ENCODE results near the gene CDH4.

The CDH4 gene

DNA sequence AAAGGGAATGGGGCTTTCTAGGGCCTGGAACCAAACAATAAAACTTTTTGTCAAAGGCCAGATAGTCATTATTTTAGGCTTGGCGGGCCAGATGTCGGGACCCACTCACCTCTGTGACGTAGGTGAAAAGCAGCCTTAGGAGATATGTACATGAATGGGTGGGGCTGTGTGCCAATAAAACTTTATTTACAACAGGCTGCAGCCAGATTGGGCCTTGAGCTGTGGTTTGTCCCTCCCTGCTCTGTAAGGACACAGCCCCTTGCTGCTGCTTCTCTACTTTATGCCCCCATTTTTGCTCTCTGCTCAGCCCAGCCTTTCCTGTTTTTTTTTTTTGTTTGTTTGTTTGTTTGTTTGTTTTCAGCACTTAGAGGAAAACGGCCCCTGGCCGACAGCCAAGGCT, 32.7 kb downstream of the CDH4 start:
- DNase-seq: no peak

- DNase-seq: no peak
Measured at GRCh38 chr20:61285152-61285645, 33.1 kb downstream of the CDH4 start.

DNA sequence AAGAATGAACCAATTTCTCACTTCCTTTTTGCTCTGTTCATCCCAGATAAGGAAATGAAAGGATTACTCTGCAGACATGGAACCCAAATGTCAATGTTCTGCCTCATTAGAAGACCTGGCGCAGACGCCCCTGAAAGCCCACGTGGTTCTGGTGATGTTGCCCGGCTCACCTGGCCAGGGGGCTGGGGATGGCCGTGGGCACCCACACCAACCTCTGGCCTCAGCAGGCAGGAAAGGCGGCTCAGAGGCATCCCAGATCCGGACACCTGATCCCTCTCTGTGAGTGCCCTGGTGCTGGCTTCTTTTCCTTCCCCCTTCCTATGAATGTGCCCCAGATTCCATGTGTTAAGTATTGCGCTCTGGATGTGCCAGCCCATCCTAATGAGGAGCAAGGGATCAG, 33.6 kb downstream of the CDH4 start:
- DNase-seq: no peak

- no peak for DNase-seq
Measured at GRCh38 chr20:61287583-61288275, 35.7 kb downstream of the CDH4 start.

GRCh38 chr20:61288331-61288784, 36.3 kb downstream of the CDH4 start:
- no peak for DNase-seq

GRCh38 chr20:61289166-61289565, 37.1 kb downstream of the CDH4 start:
- DNase-seq: no peak

DNA sequence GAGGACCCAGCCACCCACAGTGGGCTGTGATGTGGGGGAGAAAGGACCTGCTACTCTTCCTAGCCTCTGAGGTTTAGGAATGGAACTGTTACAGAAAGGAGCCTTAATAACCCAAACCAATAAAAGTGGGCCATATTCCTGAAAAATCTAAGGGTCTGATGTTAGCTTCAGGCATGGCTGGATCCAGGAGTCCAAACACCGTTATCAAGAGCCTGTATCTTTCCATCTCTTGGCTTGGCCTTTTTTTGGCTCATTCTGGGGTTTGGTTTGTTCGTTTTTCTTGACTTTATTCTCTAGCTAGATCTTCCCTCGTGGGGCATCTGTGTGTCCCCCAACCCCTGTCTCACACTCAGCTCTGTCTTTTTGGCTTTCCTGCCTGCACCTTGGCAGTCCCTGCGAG, 38.7 kb downstream of the CDH4 start:
- no peak for DNase-seq

- no peak for DNase-seq
Measured at GRCh38 chr20:61291166-61291829, 39.2 kb downstream of the CDH4 start.

DNA sequence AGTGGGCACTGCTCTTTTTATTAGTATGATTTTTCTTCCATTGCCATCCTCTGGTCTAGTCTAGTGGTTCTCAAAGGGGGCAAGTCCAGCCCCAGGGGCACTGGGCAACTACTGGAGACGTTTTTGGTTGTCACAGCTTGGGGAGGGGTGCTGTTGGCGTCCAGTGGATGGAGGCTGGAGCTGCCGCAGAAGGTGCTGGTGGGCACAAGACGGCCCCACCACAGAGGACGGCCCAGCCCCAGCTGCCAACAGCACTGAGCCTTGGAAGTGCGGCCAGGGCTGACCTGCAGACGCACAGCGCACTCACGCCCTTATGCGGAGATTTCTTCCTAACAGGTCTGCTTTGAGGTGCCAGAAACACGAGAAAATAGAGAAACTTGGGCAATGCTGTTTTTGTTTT, 40.3 kb downstream of the CDH4 start:
- no peak for DNase-seq

DNA sequence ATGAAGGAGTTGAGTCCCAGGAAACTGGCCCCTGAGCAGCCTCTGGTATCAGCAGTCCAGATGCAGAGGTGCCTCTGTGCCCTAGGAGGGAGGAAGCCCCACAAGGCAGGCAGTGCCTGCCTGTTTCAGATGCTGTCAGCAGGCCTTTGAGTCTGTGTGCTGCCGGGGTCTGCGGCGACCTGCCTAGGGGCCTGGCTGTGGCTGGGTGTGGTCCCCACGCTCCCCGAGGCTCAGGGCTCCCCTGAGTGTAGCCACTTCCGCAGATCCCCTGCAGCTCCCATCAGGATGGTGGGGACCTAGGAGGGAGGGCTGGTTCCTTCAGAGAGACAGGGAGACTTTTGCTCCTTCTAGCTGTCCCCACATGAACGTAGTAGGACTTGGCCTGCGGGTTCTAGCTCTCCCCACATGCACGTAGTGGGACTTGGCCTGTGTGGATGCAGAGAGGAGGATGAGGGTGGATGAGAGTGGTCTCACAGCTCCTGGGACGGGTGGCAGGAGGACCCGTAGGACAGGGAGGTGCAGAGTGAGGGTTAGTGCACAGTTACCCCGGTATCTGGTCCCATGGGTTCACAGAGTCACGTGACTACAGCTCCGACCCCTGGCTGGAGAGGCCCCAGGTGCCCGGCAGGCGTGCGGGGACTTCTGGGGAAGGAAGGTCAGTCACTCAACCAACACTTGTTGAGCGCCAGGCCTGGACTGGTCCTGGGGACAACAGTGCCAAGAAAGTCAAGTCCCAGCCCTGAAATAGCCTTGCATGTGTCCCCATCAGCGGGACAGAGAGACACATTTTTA, 41.0 kb downstream of the CDH4 start:
- no peak for DNase-seq

DNA sequence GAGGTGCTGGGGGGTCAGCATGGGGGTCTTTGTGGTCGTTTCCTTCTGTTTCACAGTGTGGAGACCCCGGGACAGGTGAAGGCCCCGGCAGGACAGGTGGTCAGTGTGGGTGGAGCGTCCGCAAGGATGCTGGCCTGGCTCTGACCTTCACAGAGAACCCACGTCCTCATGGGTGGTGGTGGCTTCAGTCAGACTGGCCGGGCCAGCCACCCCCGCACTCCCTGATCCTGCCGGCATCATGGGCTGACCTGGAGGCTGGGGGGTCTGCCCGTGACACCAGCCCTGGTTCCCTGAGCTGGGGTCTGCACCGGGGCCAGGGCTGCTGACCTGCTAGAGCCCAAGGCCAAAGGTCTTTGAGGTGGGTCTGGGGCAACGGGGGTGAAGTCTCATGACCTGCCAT, 41.9 kb downstream of the CDH4 start:
- no peak for DNase-seq

DNA sequence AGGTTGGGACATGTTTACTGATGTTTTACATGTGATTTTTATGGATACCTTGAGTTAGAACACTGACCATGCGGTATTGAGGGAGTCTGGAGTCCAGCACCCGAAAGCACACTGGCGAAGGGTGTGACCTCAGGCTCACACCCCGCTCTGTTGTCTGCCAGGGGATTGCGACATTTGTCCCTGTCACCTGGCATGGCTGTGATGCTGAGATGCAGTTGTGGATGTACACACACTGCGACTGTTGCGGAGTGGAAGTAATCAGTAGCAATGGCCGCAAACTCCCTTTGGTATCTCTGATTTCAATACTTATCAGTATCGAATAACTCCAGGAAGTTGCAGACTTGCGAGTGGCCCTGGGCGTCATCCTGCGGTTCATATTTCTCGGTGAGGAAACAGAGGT, 43.2 kb downstream of the CDH4 start:
- DNase-seq: no peak

GRCh38 chr20:61295682-61296628, 43.9 kb downstream of the CDH4 start:
- DNase-seq: no peak

DNA sequence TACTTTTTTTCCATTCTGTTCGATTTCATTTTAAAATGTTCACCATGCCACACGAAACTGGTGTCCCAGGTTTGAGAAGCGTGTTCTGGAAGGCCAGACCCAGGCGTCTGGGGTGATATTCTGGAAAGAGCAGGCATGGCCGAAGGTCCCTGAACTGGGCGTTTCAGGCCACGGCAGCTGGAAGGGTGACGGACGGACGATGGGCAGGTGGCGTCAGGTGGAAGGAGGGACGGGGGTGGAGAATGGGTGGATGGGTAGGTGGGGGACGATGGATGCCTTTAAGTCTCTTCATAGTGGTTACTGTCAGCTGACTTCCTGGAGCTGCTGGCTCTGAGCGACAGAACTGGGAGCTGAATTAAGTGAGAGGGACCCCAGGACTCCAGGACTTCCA, 44.6 kb downstream of the CDH4 start:
- no peak for DNase-seq

- DNase-seq: no peak
Measured at GRCh38 chr20:61297491-61297890, 45.4 kb downstream of the CDH4 start.

DNA sequence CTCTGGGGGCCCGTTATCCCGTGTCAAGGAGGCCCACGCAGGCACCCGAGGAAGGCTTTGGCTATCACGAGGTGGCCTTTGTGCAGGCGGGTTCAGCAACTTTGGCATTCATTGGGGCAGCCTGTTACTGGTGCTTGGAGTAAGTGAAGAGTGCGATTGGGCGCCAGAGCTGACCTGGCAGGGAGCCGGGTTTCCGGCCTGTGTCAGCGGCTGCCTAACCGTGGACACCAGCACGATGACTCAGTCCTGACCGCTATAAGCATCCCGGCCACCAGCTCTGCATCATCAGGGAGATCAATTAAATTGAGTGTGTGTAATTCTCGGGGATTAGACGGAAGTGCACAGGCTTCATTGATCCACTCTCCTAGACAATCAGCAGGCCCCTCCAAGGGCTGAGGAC, 45.9 kb downstream of the CDH4 start:
- no peak for DNase-seq

- no peak for DNase-seq
Measured at GRCh38 chr20:61298661-61299060, 46.6 kb downstream of the CDH4 start.

GRCh38 chr20:61299104-61299503, 47.0 kb downstream of the CDH4 start:
- no peak for DNase-seq

GRCh38 chr20:61299618-61300017, 47.6 kb downstream of the CDH4 start:
- no peak for DNase-seq

DNA sequence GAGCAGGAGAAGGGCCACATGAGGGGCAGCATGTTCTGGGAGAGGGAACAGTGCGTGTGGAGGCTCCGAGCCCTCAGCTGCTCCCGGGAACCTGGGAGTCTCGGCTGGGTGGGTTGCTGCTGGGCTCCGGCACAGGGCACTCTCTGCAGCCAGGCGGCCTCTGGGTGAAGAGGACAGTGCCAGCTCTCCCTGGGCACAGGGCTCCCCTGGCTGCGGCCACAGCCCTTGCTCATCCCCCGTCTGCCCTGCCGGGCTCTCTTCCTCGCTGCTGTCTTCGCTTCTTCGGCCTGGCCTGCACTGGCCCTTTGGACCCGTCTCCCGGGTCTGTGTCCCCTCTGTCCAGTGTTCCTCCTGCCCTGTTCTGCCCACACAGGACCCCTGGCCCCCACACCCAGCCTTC, 48.2 kb downstream of the CDH4 start:
- no peak for DNase-seq

DNA sequence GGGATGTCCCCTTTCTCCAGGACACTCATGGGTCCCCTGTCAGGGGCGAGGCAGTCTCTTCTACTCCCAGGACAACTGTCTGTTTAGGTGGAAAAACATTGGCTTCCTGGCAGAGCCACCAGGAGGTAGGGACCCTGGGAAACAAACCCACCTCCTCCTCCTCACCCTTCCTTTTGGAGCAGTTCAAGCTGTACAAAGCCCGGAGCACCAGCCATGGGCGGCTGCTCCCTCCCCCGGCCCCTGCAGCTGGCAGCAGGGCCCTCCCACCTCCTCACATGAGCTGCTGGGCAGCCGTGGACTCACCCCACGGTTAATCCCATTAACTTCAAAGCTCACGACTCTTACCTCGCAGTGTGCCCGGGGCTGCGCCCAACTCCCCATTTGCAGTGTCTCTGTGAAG, 48.6 kb downstream of the CDH4 start:
- DNase-seq: no peak

DNA sequence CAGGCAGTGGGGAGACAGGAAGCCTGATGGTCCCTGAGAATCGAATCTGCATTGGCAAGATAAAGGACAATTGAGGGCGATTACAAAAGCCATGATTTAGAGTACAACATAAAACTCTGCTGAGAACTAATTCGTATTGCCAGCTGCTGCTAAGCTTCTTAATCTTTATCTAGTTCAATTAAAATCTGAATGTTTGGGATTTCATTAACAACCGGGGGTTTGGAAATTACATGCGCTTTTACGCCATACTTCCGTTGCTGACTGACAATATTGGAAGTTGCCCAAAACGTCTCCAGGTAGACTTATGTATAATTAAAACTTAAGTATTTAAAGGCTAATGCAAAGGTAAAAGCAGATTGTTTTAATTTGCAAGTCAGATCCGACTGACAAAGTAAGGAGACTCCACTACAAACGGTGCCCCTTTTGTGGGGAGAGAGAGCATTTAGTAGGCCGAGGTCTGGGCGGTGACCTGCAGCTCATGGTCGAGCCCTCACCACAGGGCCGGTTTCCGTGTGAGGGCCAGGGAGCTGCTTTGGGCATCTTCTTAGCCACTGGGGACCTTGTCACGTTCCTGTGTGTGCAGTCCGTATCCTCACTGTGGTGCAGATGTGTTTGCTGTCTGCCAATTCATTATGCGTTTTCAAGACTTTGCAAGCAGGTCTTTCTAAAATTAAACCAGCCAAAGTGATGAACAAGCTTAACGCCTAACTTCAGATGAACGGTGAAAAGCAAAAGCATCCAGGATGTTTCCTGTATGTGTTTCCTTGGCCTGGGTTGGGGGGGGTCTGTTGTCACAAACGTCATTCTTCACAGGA, 49.9 kb downstream of the CDH4 start:
- no peak for DNase-seq

Data from SIG-M5 (cell line).